Measurements from ENCODE around the gene PIP4P1. TPM values are rescaled to one million over a fixed set of nuclear protein-coding genes. Genes with fewer than 3 reads are reported as not detected.
"Not testable (repeated sequence)": the region's sequence is repeated elsewhere in the genome, so short reads cannot be mapped to it uniquely, and the experiment has no call there.

The PIP4P1 gene
- total RNA-seq, 1 donor from 2014 or later, result 17.7 TPM

DNA sequence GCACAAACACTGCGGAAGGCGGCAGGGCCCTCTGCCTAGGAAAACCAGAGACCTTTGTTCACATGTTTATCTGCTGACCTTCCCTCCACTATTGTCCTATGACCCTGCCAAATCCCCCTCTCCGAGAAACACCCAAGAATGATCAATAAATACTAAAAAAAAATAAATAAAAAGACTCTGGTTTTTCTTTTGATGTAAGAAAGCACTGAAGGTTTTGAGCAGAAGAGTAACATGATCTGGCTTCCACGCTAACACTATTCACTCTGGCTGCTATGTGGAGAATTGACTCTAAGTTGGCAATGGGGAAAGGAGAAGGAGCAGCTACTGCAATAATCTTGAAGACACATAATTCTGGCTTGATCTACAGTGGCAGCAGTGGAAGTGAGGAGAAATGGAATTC, 17.6 kb downstream of the PIP4P1 start:
- DNase-seq; intact Hi-C loops (cut with micrococcal nuclease); ATAC-seq: not testable (repeated sequence)

DNA sequence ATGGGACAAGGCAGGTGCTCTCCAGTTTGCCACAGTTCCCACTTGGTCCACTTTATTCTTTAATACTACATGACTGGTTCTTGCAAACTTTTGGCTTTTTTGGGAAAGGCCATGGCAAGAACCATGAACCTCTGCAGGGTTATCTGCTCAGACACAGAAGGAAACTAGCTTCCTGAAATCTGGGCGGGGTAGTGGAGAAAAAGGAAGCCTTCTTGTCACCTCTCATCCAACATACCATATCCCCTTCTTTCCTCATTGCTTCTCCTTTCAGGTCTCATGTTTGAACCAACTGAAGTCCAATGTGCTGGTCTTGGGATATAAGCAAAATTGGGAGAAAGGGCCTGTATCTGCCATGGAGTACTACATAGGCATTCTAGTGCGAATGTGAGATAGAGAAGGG, 19.8 kb downstream of the PIP4P1 start:
- ATAC-seq, result no peak
- intact Hi-C loops (cut with micrococcal nuclease), result no loop called here
- no peak for DNase-seq

DNA sequence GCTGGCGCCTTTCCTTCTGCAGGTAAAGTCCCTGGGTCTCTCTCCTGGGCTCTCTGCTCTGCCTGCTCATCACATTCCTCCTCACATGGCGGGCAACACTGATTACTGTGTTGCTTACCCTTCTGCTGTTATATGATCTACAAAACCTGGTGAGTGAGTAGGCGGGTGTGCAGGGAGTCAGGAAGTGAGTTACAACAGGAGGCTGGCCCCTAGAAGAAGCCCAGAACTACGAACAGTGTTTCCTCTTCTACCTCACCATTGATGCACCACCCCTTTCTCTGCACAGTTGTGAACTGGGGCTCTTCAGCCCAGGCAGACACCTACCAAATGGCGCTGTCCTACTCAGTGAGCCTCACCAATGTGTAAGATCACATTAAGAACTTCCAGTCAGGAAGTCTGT, 20.4 kb downstream of the PIP4P1 start:
- ATAC-seq (no peak), DNase-seq (no peak)
- intact Hi-C loops (cut with micrococcal nuclease), result no loop called here

DNA sequence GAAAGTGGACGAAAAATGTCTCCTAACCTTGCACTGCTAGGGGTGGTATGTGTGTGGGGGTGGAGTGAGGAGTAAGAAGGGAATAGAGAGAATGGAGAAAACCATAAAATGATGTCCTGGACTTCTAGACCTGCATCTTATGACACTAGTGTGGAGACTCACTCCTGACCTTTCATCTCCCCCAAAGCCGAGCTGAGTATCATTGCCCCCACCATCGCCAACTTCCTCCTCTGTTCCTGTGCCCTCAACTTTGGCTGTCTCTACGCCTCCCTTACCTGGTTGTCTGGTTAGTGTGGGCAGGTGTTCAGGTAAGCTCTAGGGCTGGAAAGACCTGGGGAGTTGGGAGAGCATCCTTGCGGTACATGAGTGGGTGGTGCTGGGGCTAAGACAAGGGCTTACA, 20.8 kb downstream of the PIP4P1 start:
- ATAC-seq (no peak), DNase-seq (no peak)
- intact Hi-C loops (cut with micrococcal nuclease), result no loop called here

DNA sequence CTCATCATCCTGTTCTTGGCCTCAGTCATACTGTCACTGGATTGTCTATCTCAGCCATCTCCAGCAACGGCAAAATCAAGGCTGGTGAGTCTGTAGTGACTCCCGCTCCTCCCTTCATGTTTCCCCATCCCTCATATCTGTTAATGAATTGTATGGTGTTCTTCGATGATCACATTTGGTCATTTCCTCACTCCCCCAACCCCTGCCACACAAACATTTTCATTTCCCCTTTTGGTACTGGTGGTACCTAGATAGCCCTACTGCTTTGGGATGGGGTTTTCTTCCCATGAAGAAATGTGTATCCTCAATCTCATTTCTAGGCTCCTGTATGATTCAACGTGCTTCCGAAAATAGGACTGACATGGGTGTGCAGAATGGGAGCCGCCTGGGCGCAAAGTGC, 22.6 kb downstream of the PIP4P1 start:
- DNase-seq, result no peak
- intact Hi-C loops (cut with micrococcal nuclease), result no loop called here
- ATAC-seq, result no peak

DNA sequence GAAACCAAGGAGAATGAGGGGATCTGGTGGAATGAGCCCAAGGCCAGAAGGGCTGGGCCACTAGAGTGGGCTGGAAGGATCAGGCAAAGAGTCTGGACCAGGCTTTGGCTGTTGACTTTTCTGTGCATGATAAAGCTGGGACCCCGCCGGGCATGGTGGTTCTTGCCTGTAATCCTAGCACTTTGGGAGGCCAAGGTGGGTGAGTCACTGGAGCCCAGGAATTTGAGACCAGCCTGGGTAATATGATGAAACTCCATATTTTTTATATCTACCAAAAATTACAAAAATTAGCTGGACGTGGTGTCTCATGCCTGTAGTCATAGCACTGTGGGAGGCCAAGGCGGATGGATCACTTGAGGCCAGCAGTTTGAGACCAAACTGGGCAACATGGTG, 24.9 kb downstream of the PIP4P1 start:
- intact Hi-C loops (cut with micrococcal nuclease), result no loop called here
- DNase-seq (no peak), ATAC-seq (no peak)

DNA sequence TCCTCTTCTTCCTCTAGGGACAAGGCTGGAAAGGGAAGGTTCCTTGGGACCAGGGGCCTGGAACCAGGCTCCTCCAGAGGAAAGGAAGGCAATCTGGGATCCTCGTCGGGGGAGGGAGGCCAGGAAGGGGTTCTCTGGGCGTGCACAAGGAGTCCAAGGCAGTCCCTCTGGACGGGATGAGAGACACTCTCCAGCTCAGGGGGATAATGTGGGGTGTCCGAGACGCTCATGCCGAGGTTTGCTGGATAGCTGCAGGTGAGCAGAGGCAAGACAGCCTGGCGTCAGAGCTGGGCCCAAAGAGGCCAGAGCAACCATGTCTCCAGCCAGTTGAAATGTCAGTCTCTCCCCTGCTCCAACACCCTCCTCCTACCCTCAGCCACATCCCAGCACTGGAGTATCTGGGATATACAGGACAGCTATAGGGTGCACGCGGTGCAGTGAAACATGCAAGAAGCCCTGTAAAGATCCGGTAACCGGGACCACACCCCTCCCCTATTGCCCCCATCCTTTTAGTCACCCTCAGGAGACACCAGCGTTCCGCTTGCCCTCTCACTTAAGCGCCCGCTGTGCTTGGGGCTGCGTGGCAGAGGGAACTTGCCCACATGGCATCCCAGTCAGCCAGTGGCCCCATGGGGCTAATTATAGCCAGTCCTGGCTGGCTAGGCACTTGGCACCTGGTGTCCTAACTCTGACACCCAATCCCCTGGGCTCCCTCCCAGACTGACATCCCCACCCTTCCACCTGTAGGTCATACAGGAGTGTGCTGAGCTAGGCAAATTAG, 25.5 kb downstream of the PIP4P1 start, which contains the start of gene KLHL33:
Gene KLHL33 (minus strand): TSS at position 585 of the 781 bp plus-strand sequence. CDS start 355 bp downstream, at position 230.
- intact Hi-C loops (cut with micrococcal nuclease), result no loop called here
- DNase-seq (no peak), ATAC-seq (peak; percentile 35)

DNA sequence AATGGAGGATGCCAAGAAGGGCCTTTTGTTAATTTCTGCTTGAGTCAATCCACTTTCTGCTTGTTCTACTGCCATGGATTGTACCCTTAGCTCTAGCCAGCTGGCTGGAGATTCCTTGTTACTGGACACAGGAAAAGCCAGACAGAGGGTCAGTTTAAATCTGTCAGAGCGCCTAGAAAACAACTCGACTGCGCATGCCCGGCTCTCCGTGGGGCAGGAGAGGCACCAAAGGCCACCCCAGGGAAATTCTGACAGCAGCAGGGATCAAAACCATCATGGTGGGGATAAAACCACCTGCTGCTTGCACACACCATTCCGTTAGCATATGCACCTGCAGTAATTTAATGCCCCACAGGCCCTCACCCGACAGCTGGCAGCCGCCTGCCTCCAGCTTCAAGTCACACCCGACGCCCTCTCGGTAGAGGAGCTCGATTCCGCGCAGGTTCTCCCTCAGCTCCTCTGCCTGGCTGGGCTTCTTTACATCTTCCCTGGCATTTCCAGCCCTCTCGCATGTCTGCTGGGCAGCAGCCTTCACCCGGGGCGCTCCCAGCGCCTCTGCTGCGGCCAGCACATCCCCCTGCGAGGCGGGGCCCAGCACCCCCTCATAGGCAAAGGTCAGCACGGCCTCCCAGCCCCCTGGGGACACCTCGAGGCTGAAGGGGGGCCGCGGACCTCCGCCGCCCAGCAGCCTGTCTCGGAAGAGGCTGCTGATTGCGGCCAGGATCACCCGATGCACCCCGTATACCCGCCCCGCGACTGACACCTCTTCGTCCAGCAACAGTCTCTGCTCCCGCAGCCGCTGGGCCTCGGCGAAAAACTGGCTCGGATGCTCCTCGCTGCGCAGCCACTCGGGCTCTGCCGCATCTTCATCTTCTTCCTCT, 26.3 kb downstream of the PIP4P1 start:
- ATAC-seq (peak; percentile 85), DNase-seq (peak; percentile 80)
- intact Hi-C loops (cut with micrococcal nuclease), result no loop called here

DNA sequence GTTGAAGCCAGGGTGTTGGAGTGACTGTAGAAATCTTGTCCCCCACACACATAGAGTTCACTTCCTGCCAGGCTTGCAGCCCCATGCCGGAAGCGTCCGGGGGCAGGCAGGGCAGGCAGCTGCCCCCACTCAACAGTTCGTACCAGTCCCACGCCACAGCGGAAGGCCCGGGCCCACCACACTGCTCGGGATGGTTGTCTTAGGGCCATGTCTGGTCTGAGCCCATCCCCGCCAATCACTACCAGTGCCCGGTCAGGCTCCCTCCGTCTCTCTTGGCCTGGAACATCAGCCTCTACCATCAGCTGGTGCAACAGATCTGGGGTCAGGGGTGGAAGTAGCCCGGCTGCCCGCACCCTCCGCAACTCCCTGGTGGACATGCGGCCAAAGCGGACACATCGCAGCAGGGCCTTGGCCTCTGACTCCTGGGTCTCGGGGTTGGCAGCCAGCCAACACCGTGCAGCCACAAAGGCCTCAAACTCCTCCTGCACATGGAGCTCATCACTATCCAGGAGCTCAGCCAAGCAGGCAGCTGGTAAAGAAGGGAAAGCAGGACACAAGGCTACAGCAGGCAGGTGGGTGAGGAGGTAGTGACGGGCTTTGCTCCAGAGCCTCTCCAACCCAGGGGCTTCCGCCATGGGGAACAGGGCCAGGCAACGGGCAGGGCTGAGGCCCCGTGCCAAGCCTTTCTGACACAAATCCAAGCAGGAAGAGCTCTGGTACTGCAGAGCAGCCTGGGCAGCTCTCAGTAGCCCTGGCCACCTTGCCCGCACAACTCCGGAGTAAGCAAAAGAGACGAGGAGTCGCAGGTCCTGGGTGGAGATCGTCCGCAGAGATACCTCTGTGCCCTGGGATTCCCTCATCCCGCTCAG, 31.2 kb downstream of the PIP4P1 start:
- DNase-seq (peak; percentile 62), ATAC-seq (peak; percentile 51)
- intact Hi-C loops (cut with micrococcal nuclease), result no loop called here

DNA sequence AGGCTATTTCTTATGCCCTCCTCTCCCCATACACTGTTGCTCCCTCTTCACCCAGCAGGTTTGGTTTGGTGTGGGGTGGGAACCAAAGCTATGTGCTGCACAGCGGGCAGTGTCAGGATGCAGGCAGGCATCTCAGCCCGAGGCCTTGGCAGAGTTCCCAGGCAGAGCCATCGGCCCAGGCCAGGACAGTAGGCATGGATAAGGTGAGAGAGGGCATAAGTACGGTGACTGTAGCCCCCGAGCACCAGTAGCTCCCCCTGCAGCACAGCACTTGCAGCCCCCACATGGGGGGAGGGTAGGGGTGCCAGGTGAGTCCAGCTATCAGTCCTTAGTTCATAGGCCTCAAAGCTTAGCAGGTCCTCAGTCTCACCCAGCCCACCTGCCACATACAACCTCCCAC, 32.4 kb downstream of the PIP4P1 start:
- intact Hi-C loops (cut with micrococcal nuclease), result no loop called here
- ATAC-seq (no peak), DNase-seq (no peak)

DNA sequence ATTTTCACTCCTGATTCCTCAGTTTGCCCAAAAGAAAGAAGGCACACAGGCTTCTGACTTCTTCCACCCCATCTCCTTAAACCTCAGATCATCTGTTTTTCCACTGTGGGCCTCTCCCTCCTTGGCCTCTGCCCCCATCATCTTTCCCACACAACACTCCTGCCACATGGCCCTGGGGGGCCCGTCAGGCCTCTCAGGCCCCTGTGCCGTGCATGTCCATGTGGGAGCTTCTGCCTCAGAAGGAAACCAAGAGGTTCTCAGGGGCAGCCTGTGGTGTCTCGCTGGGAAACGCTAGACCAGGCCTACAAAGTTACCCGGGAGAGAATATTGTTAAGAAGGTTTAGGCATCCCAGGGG, 33.2 kb downstream of the PIP4P1 start:
- DNase-seq, result no peak
- intact Hi-C loops (cut with micrococcal nuclease), result no loop called here

DNA sequence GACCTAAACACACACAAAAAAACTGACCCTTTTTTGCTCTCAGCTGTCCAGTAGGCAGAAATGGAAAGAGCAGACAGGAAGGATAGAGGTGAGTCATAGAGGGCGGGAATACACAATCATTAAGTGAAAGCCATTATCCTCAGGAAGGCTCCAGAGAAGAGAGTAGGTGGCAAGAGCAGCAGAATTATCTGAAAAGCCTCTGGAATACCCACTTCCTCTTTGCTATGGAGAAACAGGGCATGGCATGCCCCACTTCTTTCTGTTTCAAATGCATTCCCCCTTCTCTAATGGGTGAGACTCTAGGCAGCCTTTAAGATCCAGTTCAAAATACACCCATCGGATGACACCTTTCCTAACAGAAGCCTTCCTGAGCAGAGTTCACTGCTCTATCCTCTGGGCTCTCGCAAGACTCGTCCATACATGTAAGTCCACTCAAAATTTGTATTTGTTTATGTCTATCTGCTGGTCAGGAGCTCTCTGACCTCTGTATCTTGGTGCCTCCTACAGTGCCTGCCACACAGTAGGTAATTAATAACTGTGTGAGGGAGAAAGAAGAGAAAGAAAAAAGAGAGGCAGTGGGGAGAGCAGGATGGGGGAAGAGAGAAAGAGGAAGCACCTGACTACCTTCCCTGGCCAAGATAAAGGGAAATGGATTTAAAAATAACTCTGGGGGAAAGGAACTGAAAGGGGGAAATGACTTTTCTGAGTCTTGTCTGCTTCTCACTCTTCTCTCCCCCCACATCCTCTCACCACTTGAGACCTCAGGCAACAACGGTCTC, 33.8 kb downstream of the PIP4P1 start:
- peak; percentile 62 for ATAC-seq
- intact Hi-C loops (cut with micrococcal nuclease), result no loop called here
- DNase-seq, result no peak

More for the DNA sequence above, 33.2 kb downstream of the PIP4P1 start:
- ATAC-seq, result no peak

DNA sequence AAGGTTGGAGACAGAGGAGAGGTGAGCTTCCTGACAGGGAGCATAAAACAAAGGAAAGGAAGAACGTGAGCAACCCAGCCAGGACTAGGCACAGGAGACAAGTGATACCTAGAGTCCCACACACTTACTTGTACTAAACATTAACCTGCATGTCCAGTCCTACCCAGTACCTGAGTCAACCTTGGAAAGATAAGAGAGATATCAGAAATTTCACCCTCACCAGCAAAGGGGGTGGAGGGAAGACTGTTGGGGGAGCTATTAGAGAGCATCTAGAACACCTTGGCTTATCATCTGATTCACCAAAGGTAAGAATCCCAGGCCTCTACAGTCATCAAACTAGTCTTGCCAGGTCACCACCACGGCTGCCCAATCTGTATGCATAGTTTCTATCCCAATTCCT, 36.4 kb downstream of the PIP4P1 start:
- DNase-seq (no peak), ATAC-seq (no peak)
- intact Hi-C loops (cut with micrococcal nuclease), result no loop called here

DNA sequence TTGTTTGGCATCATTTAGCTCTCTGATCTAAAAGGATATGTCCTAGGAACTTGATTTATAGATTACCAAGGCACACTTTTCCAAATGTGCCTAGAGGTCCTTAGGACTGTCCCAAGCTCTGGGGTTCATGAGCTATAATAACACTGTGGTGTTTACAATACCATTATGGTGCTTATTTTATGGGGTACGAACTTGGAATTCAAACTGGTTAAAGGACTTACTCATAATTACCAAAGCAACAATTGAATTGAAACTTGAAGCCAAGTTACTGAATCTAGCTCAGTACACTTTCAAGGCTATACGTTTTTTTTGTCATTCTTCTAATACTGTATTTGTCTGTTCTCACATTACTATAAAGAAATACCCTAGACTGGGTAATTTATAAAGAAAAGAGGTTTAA, 38.3 kb downstream of the PIP4P1 start:
- ATAC-seq (no peak), DNase-seq (no peak)
- intact Hi-C loops (cut with micrococcal nuclease), result no loop called here

DNA sequence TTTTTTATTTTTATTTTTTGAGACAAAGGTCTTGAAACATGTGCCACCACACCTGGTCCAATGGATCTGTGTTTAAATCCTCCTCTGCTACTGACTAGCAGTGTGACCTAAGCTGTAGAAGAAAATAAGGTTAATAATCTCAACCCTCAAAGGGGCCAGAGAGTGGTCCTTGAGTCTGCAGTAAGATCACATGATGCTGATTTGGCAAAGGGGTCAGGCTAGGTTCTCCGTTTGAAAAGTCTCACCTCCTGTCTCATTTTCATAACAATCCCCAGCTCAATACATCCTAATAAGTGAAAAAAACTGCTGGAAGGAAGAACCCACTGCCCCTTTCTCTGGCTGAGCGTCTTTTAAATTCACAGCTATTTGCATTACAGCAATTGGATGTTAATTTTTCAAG, 40.0 kb downstream of the PIP4P1 start:
- intact Hi-C loops (cut with micrococcal nuclease), result no loop called here
- DNase-seq, result no peak
- no peak for ATAC-seq

DNA sequence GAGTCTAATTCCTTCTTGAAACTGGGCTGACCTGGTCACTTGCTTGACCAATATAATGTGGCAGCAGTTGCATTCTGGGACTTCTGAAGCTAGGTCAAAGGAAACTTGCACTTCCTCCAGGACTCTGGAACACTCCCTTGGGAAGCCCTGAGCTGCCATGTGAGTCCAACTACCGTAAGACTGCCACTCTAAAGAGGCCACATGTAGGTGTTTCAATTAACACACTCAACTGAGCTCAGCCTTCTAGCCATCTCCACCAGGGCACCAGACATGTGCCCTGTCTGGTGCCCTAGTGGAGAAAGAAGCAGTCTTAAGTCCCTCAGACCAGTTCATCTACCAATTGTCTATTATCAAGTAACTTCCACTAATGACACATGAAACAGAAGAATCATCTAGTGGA, 41.8 kb downstream of the PIP4P1 start:
- ATAC-seq, result no peak
- DNase-seq, result no peak
- intact Hi-C loops (cut with micrococcal nuclease), result loop anchor here (10.0 kb wide), 1 partner anchor 185 kb away; no protein-coding TSS in a partner anchor

DNA sequence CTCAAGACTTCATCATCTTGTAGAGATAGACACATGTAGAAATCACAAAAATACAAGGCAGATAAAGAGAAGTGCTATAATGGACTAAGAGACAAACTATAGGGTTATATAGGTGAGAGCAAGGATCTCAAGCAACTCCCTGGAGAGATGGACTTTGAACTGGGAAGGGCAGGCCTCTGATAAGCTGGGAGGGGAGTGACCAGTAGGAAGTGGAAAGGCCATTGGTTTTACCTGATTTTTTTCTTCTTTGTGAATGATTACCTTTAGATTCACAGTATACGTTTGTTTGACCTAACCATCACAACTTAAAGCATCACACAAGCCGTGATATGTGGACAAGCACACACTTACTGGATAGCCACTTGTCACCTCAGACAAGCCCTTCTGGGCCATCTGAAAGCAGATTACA, 42.7 kb downstream of the PIP4P1 start:
- intact Hi-C loops (cut with micrococcal nuclease), result loop anchor here (10.0 kb wide), 1 partner anchor 186 kb away; no protein-coding TSS in a partner anchor
- no peak for ATAC-seq

More for the DNA sequence above, 42.7 kb downstream of the PIP4P1 start:
- DNase-seq, result no peak

Data from left ventricle myocardium superior (tissue), 1 donor.